HAP-1 (cell line): ENCODE results near the gene SPPL3.

Experiments
- DNase-seq, 2 experiments: peaks; one replicate each; pipeline ENCODE4 v3.0.0-alpha.2; 2016 to 2020; ENCODE audit warnings: low spot score in 2 of 2
- H3K27me3 ChIP-seq: fragments of 250-450 bp; sonication (Bioruptor Pico); 2 replicates; pipeline ENCODE4 v1.5.1; 2020; ENCODE audit warnings: low read depth, mild to moderate bottlenecking, moderate library complexity
- H3K36me3 ChIP-seq: fragments of 250-450 bp; sonication (Bioruptor Pico); replicated peaks from 2 replicates; pipeline ENCODE4 v1.5.1; 2020; ENCODE audit warnings: mild to moderate bottlenecking
- H3K4me1 ChIP-seq: fragments of 250-450 bp; sonication (Bioruptor Pico); 2 replicates; pipeline ENCODE4 v1.5.1; 2020; ENCODE audit warnings: mild to moderate bottlenecking
- H3K4me3 ChIP-seq: fragments of 250-450 bp; sonication (Bioruptor Pico); 2 replicates; pipeline ENCODE4 v1.5.1; 2020; ENCODE audit warnings: mild to moderate bottlenecking, moderate library complexity
- H3K9me3 ChIP-seq: fragments of 250-450 bp; sonication (Bioruptor Pico); 2 replicates; pipeline ENCODE4 v1.5.1; 2020; ENCODE audit warnings: mild to moderate bottlenecking, moderate library complexity
- in situ Hi-C: fragments of 300-500 bp; cut with MboI; formaldehyde crosslinking; loops from 3 replicates; pipeline ENCODE4 v1.14.3; 2020; ENCODE audit warnings: low sequenced_read_pairs, inconsistent platforms, mixed read lengths

The SPPL3 gene

DNA sequence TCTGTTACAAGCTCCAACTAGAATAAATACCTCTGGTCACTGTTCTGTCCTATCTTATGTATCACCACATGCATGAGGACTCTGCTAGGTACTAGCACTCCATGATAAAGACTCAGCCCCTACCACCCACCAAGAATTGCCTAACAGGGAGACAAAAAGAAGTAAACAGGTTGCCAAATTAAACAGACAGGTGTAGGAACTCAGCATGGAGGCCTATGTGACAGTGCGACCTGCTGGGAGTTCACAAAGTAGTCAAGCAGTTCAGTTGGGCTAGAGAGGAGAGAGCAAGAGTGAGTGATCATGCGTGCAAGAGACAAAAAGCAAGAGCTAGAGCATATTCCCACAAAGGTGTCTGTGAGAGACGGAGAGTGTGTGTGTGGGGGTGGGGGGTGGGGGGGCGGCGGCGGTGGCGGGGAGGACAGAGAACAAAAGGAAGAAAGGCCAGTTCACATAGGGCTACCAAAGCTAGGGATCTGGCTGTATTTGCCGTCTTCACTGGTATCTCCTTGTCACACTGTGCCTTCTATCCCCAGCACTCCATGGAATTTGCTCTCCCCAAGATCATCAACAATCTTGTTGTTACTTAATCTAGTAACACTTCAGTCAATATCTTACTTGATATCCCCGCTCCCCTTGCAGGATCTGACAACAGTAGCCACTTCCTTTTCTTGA lies 81.2 kb downstream of the SPPL3 start:
- H3K36me3 ChIP-seq = no peaks in the 10 kb centered on the region
- H3K4me1 ChIP-seq = no peaks in the 10 kb centered on the region
- H3K4me3 ChIP-seq = no peak overlapping the region
- DNase-seq = no peak
- in situ Hi-C loops = no loop called here
- no peaks in the 10 kb centered on the region for H3K27me3 ChIP-seq
- no peaks in the 10 kb centered on the region for H3K9me3 ChIP-seq

DNA sequence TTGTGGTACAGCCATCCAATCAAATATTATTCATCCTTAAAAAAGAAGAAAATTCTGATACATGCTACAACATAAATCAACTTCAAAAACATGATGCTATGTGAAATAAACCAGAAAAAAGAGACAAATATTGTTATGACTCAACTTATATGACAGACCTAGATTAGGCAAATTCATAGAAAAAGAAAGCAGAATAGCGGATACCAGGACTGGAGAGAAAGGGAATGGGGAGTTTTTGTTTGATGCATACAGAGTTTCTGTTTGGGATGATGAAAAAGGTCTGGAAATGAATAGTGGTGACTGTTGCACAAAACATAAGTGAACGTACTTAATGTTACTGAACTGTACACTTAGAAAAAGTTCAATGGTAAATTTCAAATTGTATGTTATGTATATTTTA lies 82.3 kb downstream of the SPPL3 start:
- H3K4me1 ChIP-seq = no peaks in the 10 kb centered on the region
- H3K9me3 ChIP-seq = no peaks in the 10 kb centered on the region
- H3K4me3 ChIP-seq = no peak overlapping the region
- H3K36me3 ChIP-seq = no peaks in the 10 kb centered on the region
- in situ Hi-C loops = no loop called here
- no peak for DNase-seq
- no peaks in the 10 kb centered on the region for H3K27me3 ChIP-seq

DNA sequence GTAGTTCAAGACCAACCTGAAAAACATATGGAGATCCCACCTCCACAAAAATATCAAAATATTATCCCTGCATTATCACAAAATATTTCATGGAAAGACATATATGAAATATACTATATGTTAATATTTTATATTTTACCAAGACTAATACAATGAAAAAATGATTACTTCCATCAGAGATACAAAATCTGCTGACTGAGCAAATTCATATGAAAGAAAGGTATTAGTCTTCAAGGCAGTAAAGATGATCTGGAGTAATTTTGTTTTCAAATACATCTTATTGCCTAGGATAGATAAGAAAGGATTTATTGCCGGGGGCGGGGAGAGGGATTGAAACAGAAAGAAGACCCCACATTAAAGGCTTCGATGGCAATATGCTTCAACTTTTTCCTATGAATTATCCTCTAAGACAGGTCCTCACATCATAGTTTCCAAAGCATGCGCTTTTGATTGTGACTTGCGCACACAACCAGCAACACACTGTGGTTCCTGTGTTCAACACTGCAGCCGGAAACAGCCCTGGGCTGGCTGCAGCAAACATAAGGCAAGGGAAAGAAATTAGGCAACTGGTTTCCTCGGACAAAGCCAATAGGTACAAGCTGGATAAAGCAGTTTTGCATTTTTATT lies 83.2 kb downstream of the SPPL3 start:
- Histone ChIP-seq H3K9me3 (no peaks in the 10 kb centered on the region), H3K36me3 (no peaks in the 10 kb centered on the region), H3K27me3 (no peaks in the 10 kb centered on the region), H3K4me3 (no peak overlapping the region), H3K4me1 (no peaks in the 10 kb centered on the region)
- DNase-seq = no peak
- in situ Hi-C loops = no loop called here

DNA sequence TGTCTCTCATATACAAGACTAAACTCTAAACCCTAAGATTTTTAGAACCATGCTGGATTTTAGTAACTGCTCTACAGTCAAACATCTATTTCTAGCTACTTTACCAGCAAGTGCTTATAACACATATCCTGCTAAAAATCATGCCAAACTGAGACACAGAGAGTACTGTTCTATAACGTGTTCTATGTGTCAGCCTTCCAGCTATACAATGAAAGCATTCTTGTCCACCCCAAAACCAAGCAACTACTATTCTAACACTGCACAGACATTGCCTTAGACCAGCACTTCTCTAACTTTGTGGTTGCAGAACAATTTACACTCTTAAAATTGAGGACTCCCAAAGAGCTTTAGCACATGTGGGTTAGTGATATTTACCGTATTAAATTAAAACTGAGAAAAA lies 85.7 kb downstream of the SPPL3 start:
- no peak for DNase-seq
- Histone ChIP-seq H3K4me1 (no peaks in the 10 kb centered on the region), H3K27me3 (no peaks in the 10 kb centered on the region), H3K36me3 (no peaks in the 10 kb centered on the region), H3K9me3 (no peaks in the 10 kb centered on the region), H3K4me3 (no peak overlapping the region)
- in situ Hi-C loops = no loop called here

DNA sequence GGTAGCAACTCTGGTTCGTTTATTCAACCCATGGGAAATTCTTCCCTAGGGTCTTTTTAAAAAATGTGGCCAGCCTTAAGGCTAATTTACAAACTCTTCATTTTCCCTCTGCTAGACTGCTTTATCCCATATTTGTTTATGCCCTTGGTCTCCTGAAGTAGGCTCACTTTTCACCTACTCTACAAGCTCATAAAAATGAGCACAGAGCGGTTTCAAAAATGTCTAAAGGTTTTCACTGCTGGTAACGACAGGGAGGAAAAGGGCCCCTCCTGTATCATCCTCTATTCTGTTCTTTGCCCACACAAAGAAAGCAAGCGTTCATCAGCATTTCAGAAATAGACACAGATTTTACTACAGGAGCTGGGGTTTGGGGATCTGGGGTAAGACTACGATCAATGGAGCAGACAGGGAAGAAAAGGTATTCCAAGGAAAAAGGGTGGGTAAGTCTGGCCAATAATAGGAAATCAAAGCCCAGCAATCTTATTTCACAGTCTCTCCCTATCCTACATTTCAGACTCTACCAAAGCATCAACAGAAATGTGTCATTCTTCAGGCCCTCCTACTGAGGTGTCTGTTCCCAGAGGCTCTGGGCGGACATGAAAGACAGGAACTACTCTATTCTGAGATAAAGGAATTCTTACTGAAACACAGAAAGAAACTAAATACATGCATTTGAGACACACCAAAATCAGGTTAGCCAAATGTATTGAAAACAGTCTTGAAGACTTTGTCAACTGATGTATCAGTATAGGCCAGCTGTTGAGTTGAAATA lies 86.4 kb downstream of the SPPL3 start:
- Histone ChIP-seq H3K4me1 (no peaks in the 10 kb centered on the region), H3K27me3 (no peaks in the 10 kb centered on the region), H3K36me3 (no peaks in the 10 kb centered on the region), H3K4me3 (no peak overlapping the region), H3K9me3 (no peaks in the 10 kb centered on the region)
- in situ Hi-C loops = no loop called here
- DNase-seq = no peak

DNA sequence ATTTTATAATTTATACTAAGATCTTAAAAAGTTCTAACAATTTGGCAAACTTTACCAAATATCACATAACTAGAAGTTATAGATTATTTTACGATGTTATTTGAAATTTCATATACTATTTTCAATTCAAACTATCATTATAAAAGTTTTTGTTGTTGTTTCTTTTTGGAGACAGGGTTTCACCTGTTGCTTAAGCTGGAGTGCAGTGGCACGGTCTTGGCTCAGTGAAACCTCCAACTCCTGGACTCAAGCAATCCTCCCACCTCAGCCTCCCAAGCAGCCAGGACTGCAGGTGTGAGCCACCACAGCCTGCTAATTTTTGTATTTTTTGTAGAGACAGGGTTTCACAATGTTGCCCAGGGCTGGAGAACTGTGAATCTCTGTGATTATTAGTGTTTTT lies 87.8 kb downstream of the SPPL3 start:
- H3K4me3 ChIP-seq = no peak overlapping the region
- H3K27me3 ChIP-seq = no peaks in the 10 kb centered on the region
- in situ Hi-C loops = no loop called here
- DNase-seq = no peak
- no peaks in the 10 kb centered on the region for H3K36me3 ChIP-seq
- no peaks in the 10 kb centered on the region for H3K9me3 ChIP-seq
- H3K4me1 ChIP-seq = no peaks in the 10 kb centered on the region

DNA sequence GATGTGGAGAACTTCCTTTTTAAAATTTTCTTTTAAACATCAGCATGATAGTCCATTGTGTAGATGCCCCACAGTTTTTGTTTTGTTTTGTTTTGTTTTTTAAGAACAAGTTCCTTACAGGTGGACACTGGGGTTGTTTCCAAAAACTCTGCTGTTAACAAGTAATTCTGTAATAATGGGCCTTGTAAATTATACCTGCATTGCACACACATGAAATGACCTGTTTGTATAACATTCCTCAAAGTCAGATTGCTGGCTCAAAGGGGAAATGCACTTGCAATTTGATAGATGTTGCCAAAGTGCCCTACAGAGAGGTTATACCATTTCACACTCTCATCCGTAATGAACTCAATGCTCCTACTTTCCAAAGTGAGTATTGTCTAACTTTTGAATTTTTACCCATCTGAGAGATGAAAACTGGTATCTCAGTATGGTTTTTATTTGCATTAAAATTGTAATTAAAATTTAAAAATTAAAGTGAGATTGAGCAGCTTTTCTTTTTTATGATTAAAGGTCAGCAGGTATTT lies 89.2 kb downstream of the SPPL3 start:
- in situ Hi-C loops = no loop called here
- no peaks in the 10 kb centered on the region for H3K36me3 ChIP-seq
- DNase-seq = no peak

DNA sequence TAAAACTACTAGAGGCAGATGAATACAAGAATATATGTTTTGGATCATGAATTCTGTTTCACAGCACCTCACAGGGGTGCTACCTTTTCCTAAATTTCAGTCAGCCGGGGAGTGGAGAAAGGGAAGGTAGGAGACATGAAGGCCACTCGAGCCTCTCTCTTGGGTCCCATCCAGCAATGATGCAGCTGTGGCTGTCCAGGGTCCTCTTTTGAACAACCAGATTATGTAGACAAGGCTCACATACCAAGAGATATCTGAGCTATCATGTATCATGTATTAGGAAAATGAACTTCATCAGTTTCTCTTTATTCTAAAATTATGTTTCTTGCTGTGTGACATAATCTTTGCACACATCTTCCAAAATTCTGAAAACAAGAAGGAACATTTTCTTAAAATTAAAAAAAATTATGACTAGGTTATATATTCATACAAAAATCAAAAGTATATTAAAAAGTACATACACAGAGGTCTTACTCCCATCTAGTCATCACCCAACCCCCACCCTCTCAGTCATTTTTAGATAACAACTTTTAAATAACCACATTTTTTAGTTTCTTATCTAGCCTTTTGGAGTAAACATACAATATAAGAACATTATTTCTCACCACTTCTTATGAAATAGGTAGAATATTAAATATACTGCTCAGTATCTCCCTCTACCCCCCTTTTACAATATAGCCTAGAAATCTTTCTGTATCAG lies 89.8 kb downstream of the SPPL3 start:
- DNase-seq = no peak
- Histone ChIP-seq H3K4me1 (no peaks in the 10 kb centered on the region), H3K9me3 (no peaks in the 10 kb centered on the region), H3K36me3 (peaks cover 5% of the 10 kb centered on the region; the same call in 1 of the 2 replicates), H3K4me3 (no peak overlapping the region), H3K27me3 (no peaks in the 10 kb centered on the region)
- in situ Hi-C loops = no loop called here

More for the DNA sequence above, 89.2 kb downstream of the SPPL3 start:
- Histone ChIP-seq H3K27me3 (no peaks in the 10 kb centered on the region), H3K4me1 (no peaks in the 10 kb centered on the region), H3K9me3 (no peaks in the 10 kb centered on the region), H3K4me3 (no peak overlapping the region)

DNA sequence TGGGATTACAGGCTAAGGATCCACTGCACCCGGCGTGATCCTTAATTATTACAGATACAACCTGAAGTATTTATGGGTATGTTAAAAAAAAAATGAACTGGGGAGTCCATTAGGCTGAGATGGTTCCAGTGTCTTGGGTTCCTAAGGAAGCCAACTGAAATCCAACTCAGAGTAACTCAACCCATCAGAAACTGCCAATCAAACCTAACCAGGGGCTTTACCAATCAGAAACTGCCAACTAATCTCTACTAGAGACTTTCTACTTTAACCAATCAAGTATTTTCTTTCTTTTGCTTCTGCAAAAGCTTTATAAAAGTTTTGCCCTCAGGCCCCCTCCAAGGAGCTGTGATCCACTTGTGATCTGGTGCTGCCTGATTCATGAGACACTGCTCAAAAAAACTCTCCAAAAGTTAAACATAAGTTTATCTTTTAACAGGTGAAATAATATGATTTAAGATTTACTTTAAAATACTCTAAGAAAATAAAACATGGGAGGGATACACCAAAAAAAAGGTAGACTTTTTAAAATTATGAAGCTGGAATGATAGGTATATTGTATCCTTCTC lies 90.5 kb downstream of the SPPL3 start:
- Histone ChIP-seq H3K9me3 (no peaks in the 10 kb centered on the region), H3K27me3 (no peaks in the 10 kb centered on the region), H3K4me3 (no peak overlapping the region), H3K36me3 (peaks cover 5% of the 10 kb centered on the region; the same call in 1 of the 2 replicates), H3K4me1 (no peaks in the 10 kb centered on the region)
- DNase-seq = no peak
- in situ Hi-C loops = no loop called here

DNA sequence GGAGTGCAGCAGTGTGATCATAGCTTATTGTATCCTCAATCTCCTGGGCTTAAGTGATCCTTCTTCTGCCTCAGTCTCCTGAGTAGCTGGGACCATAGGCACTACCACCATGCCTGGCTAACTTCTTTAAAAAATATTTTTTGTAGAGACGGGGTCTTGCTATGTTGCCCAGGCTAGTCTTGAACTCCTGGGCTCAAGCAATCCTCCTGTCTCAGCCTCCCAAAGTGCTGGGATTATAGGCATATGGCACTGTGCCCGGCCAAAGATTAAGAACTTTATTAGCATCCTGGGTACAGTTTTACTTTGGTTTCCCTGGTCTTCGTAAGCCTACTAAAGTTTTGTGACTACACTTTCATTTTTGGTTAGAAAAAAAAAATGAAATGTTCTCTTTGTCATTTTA lies 94.1 kb downstream of the SPPL3 start:
- H3K4me3 ChIP-seq = no peak overlapping the region
- H3K27me3 ChIP-seq = no peaks in the 10 kb centered on the region
- no peaks in the 10 kb centered on the region for H3K9me3 ChIP-seq
- DNase-seq = no peak
- in situ Hi-C loops = no loop called here
- H3K36me3 ChIP-seq = peaks cover 5% of the 10 kb centered on the region; the same call in 1 of the 2 replicates
- no peaks in the 10 kb centered on the region for H3K4me1 ChIP-seq

DNA sequence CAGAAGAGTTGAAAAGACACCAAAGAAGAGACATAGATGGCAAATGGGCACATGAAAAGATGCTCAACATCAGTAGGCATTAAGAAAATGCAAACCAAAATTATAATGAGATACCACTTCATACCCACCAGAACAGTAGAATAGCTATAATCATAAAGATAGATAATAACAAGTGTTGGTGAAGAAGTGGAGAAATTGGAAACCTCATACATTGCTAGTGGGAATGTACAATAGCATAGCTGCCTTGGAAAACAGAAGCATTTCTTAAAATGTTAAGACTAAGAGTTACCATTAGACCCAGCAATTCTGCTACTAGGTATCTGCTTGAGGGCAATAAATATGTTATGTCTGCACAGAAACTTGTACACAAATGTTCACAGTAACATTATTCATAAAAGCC lies 99.7 kb downstream of the SPPL3 start:
- H3K4me1 ChIP-seq = no peaks in the 10 kb centered on the region
- in situ Hi-C loops = no loop called here
- no peak overlapping the region for H3K4me3 ChIP-seq
- H3K36me3 ChIP-seq = peaks cover 1% of the 10 kb centered on the region; the same call in 1 of the 2 replicates
- no peaks in the 10 kb centered on the region for H3K9me3 ChIP-seq
- no peaks in the 10 kb centered on the region for H3K27me3 ChIP-seq
- DNase-seq = no peak

DNA sequence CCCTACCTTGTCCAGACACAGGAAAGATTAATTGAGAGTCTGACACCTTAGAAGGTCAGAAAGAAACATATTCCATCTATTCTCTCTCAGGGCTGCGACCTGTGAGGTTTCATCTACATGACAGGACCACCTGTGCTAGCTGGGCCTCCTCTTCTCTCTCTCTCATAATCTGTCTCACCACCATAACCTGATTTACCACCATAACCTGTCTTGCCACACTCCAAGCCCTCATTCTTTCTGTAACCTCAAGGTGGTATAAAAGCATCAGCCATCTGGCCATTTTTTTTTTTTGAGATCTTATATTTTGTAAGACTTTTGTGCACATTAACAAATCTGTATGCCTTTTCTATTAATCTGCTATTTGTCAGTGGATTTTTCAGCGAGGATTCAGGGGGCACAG lies 103.0 kb downstream of the SPPL3 start:
- no peaks in the 10 kb centered on the region; the same call in 1 of the 2 replicates for H3K36me3 ChIP-seq
- H3K4me3 ChIP-seq = no peak overlapping the region
- H3K27me3 ChIP-seq = no peaks in the 10 kb centered on the region
- DNase-seq = no peak
- H3K9me3 ChIP-seq = no peaks in the 10 kb centered on the region
- H3K4me1 ChIP-seq = no peaks in the 10 kb centered on the region
- in situ Hi-C loops = no loop called here

DNA sequence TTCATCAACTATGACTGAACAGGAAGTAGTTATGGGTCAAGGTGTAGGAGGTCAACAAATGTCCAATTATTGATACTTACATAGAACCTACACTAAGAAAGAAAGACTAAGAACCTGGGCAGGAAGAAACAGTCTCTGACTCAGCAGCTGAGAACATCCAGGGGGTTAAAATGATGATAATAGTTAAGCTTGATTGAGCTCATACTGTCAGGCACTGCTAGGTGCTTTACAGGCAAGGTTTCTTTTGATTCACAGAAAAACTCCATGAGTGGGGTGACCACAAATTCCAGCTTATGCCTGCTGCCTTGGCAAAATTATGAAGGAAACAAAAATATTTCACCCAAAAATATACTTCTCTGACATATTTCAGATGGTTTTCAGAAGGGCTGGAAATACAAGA lies 103.5 kb downstream of the SPPL3 start:
- no peak for DNase-seq
- H3K9me3 ChIP-seq = peaks cover 4% of the 10 kb centered on the region; the same call in 1 of the 2 replicates
- no peaks in the 10 kb centered on the region for H3K4me1 ChIP-seq
- H3K36me3 ChIP-seq = no peaks in the 10 kb centered on the region; the same call in 1 of the 2 replicates
- in situ Hi-C loops = no loop called here
- H3K4me3 ChIP-seq = no peak overlapping the region
- H3K27me3 ChIP-seq = no peaks in the 10 kb centered on the region
